H9 (cell line): Measurements from ENCODE around the gene ERC2. TPM values are rescaled to one million over a fixed set of nuclear protein-coding genes. Genes with fewer than 3 reads are reported as not detected.

Experiments
- DNase-seq: peaks from one replicate; pipeline ENCODE4 v3.0.0-alpha.2; 2017
- H2AFZ ChIP-seq: one replicate; pipeline ENCODE4 v1.6.1; 2013; ENCODE audit warnings: mild to moderate bottlenecking, low read length, control low read depth, moderate library complexity
- H2AK5ac ChIP-seq: 2 replicates; pipeline ENCODE4 v1.6.1; 2013; ENCODE audit warnings: low read length, control low read depth, mixed read lengths; ENCODE audit not compliant: insufficient read length
- H2BK120ac ChIP-seq: one replicate; pipeline ENCODE4 v1.6.1; 2013; ENCODE audit warnings: low read depth, mild to moderate bottlenecking, low read length, control low read depth, inconsistent platforms; ENCODE audit not compliant: poor library complexity, severe bottlenecking
- H2BK12ac ChIP-seq: 2 replicates; pipeline ENCODE4 v1.6.1; 2013; ENCODE audit warnings: low read length, control low read depth, mixed read lengths, low read depth; ENCODE audit not compliant: insufficient read length
- H2BK15ac ChIP-seq: 2 replicates; pipeline ENCODE4 v1.6.1; 2013; ENCODE audit warnings: low read depth, low read length, control low read depth
- H2BK20ac ChIP-seq: one replicate; pipeline ENCODE4 v1.6.1; 2013; ENCODE audit warnings: low read depth, mild to moderate bottlenecking, low read length, control low read depth, inconsistent platforms; ENCODE audit not compliant: poor library complexity, severe bottlenecking
- H2BK5ac ChIP-seq: 2 replicates; pipeline ENCODE4 v1.6.1; 2013; ENCODE audit warnings: low read length, control low read depth, mixed read lengths; ENCODE audit not compliant: insufficient read length
- H3K14ac ChIP-seq: 2 replicates; pipeline ENCODE4 v1.6.1; 2013; ENCODE audit warnings: low read length, control low read depth; ENCODE audit not compliant: insufficient read depth
- H3K18ac ChIP-seq: 2 replicates; pipeline ENCODE4 v1.6.1; 2013; ENCODE audit warnings: low read depth, mild to moderate bottlenecking, mixed read lengths, low read length, control low read depth; ENCODE audit not compliant: insufficient read length
- H3K23ac ChIP-seq: 2 replicates; pipeline ENCODE4 v1.6.1; 2013; ENCODE audit warnings: low read length, control low read depth, mixed read lengths, low read depth; ENCODE audit not compliant: insufficient read length
- H3K23me2 ChIP-seq: 2 replicates; pipeline ENCODE4 v1.6.1; 2013; ENCODE audit warnings: low read depth, mild to moderate bottlenecking, mixed read lengths, low read length, control low read depth; ENCODE audit not compliant: insufficient read length, poor library complexity, severe bottlenecking
- H3K27ac ChIP-seq: 2 replicates; pipeline ENCODE4 v1.5.1; 2013; ENCODE audit warnings: low read length, control low read depth, mixed read lengths, low read depth; ENCODE audit not compliant: insufficient read length
- H3K27me3 ChIP-seq: 2 replicates; pipeline ENCODE4 v1.6.1; 2013; ENCODE audit warnings: low read length, control low read depth, inconsistent platforms; ENCODE audit not compliant: insufficient read depth
- H3K4ac ChIP-seq: 2 replicates; pipeline ENCODE4 v1.6.1; 2013; ENCODE audit warnings: low read depth, mild to moderate bottlenecking, control low read depth, inconsistent platforms, low read length, moderate library complexity
- H3K4me1 ChIP-seq: 2 replicates; pipeline ENCODE4 v1.6.1; 2013; ENCODE audit warnings: low read length, control low read depth, inconsistent platforms; ENCODE audit not compliant: insufficient read depth
- H3K4me2 ChIP-seq: 2 replicates; pipeline ENCODE4 v1.6.1; 2013; ENCODE audit warnings: low read length, control low read depth, mixed read lengths; ENCODE audit not compliant: insufficient read length, insufficient read depth
- H3K56ac ChIP-seq: 2 replicates; pipeline ENCODE4 v1.6.1; 2013; ENCODE audit warnings: low read depth, mild to moderate bottlenecking, mixed read lengths, low read length, control low read depth; ENCODE audit not compliant: insufficient read length
- H3K79me1 ChIP-seq: 2 replicates; pipeline ENCODE4 v1.6.1; 2013; ENCODE audit warnings: low read depth, mild to moderate bottlenecking, moderate library complexity, low read length, control low read depth, inconsistent platforms; ENCODE audit not compliant: insufficient read depth, poor library complexity, severe bottlenecking
- H3K79me2 ChIP-seq: 2 replicates; pipeline ENCODE4 v1.6.1; 2013; ENCODE audit warnings: low read length, control low read depth, inconsistent platforms; ENCODE audit not compliant: insufficient read depth
- H3K9ac ChIP-seq: 2 replicates; pipeline ENCODE4 v1.6.1; 2013; ENCODE audit warnings: low read length, control low read depth, mixed read lengths; ENCODE audit not compliant: insufficient read length; ENCODE audit errors: extremely low read depth
- H3K9me3 ChIP-seq: one replicate; pipeline ENCODE4 v1.6.1; 2013; ENCODE audit warnings: low read depth, low read length, inconsistent platforms; ENCODE audit not compliant: control insufficient read depth
- H3T11ph ChIP-seq: one replicate; pipeline ENCODE4 v1.6.1; 2013; ENCODE audit warnings: mild to moderate bottlenecking, low read length, control low read depth, inconsistent platforms
- H4K20me1 ChIP-seq: one replicate; pipeline ENCODE4 v1.6.1; 2013; ENCODE audit not compliant: control insufficient read depth, insufficient read length, insufficient read depth
- H4K5ac ChIP-seq: 2 replicates; pipeline ENCODE4 v1.6.1; 2013; ENCODE audit warnings: low read depth, mild to moderate bottlenecking, mixed read lengths, low read length, control low read depth; ENCODE audit not compliant: insufficient read length
- H4K8ac ChIP-seq: replicated peaks from 2 replicates; pipeline ENCODE4 v1.6.1; 2013; ENCODE audit warnings: low read length, control low read depth, mixed read lengths, low read depth; ENCODE audit not compliant: insufficient read length
- H4K91ac ChIP-seq: 2 replicates; pipeline ENCODE4 v1.6.1; 2013; ENCODE audit warnings: low read depth, mild to moderate bottlenecking, moderate library complexity, mixed read lengths, low read length, control low read depth; ENCODE audit not compliant: insufficient read length
- H3K27ac Mint-ChIP-seq, 3 experiments: 2 replicates in 2 of 3; 3 replicates in 1 of 3; pipeline ENCODE4 v1.8.0; 2020 to 2021; ENCODE audit warnings: mixed read lengths in 3 of 3, mild to moderate bottlenecking in 1 of 3, moderate library complexity in 1 of 3
- H3K27me3 Mint-ChIP-seq: 2 replicates; pipeline ENCODE4 v1.8.0; 2021; ENCODE audit warnings: low read depth, mild to moderate bottlenecking, moderate library complexity, mixed read lengths
- H3K36me3 Mint-ChIP-seq, 3 experiments: 2 replicates in 2 of 3; 3 replicates in 1 of 3; pipeline ENCODE4 v1.8.0; 2020 to 2021; ENCODE audit warnings: low read depth in 3 of 3, mixed read lengths in 3 of 3; ENCODE audit not compliant: insufficient read depth in 1 of 3
- H3K4me1 Mint-ChIP-seq, 2 experiments: 2 replicates each; pipeline ENCODE4 v1.8.0; 2020; ENCODE audit warnings: mixed read lengths in 2 of 2
- H3K4me3 Mint-ChIP-seq, 2 experiments: 2 replicates in 1 of 2; 3 replicates in 1 of 2; pipeline ENCODE4 v1.8.0; 2020 to 2021; ENCODE audit warnings: mild to moderate bottlenecking in 2 of 2, mixed read lengths in 2 of 2, moderate library complexity in 1 of 2
- H3K9me3 Mint-ChIP-seq, 2 experiments: 2 replicates in 1 of 2; 3 replicates in 1 of 2; pipeline ENCODE4 v1.8.0; 2020; ENCODE audit warnings: mild to moderate bottlenecking in 2 of 2, mixed read lengths in 2 of 2, moderate library complexity in 1 of 2
- WGBS: extraction: QIAGEN DNeasy Blood & Tissue Kit; methylation state at CpG from one replicate; pipeline ENCODE4 v1.1.7; 2013; ENCODE audit warnings: missing lambda C conversion rate, low lambda C conversion rate, mixed read lengths; ENCODE audit not compliant: insufficient read length; ENCODE audit errors: extremely low coverage; 5-methylcytosine and 5-hydroxymethylcytosine counted together
- total RNA-seq: library from RNA; stranded (reverse); gene quantifications from 2 replicates; pipeline ENCODE4 v1.2.1, GENCODE V29; 2021
- TF ChIP-seq, protein P1 (sequence below): fragments of 200-600 bp; sonication (generic); conservative IDR thresholded peaks from 3 replicates; pipeline ENCODE4 v1.8.0; 2021; ENCODE audit warnings: antibody characterized with exemption, mild to moderate bottlenecking

Gene ERC2
- total RNA-seq, 1 experiment from 2014 or later, result 15.4 TPM

DNA sequence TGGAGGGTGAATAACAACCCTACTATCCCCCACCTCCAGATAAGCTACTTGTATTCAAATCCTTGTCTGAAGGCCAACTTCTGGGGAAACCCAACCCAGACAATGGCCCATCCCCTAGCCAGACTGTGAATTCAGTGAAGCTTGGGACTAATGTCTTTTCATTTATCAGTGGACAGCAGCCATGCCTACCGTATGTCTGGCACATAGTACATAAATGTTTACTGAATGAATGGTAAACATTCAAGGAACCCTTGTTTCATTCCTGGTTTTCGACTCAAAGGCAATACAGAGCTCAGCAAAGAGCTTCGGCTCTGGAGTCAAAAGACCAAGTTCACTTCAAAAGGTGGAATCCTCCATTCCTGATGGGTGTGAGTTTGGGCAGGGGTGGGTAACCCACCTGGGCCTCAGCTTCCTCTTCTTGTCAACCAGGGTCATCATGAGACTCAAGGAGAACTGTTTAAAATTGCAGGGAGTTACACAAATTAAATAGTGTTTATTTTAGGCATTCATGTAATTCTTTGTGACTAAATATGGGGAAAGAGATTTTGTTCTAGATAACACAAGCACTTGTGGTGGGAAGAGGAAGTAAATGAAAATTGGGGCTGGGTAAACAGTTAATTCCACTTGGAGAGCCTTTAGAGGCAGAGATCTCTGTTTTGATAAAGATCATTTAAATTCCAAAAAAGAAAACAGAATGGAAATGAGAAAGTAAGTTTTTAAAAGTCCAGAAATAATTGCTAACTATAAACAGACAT, 677.5 kb downstream of the ERC2 start:
- TF ChIP-seq, protein P1, sequence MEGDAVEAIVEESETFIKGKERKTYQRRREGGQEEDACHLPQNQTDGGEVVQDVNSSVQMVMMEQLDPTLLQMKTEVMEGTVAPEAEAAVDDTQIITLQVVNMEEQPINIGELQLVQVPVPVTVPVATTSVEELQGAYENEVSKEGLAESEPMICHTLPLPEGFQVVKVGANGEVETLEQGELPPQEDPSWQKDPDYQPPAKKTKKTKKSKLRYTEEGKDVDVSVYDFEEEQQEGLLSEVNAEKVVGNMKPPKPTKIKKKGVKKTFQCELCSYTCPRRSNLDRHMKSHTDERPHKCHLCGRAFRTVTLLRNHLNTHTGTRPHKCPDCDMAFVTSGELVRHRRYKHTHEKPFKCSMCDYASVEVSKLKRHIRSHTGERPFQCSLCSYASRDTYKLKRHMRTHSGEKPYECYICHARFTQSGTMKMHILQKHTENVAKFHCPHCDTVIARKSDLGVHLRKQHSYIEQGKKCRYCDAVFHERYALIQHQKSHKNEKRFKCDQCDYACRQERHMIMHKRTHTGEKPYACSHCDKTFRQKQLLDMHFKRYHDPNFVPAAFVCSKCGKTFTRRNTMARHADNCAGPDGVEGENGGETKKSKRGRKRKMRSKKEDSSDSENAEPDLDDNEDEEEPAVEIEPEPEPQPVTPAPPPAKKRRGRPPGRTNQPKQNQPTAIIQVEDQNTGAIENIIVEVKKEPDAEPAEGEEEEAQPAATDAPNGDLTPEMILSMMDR, result no peak

More for the DNA sequence above, 677.5 kb downstream of the ERC2 start:
- H2BK5ac ChIP-seq, result no peak overlapping the region
- no peak overlapping the region for H2BK15ac ChIP-seq
- H3K79me2 ChIP-seq, result no peaks in the 10 kb centered on the region
- no peaks in the 10 kb centered on the region for H4K20me1 ChIP-seq
- H3K18ac ChIP-seq, result no peak overlapping the region
- H3K4me3 Mint-ChIP-seq, result no peak overlapping the region
- H3K27ac Mint-ChIP-seq, result no peak overlapping the region; a peak in 1 of 7 replicates
- no peaks in the 10 kb centered on the region for H3K23me2 ChIP-seq
- WGBS, result no CpG with 5 or more reads among the region's 3 CpGs
- H3K4ac ChIP-seq, result no peak overlapping the region
- no peak for DNase-seq
- H3K27me3 ChIP-seq, result no peaks in the 10 kb centered on the region
- H3K9ac ChIP-seq, result no peak overlapping the region
- H2BK120ac ChIP-seq, result no peak overlapping the region
- no peak overlapping the region for H4K91ac ChIP-seq
- H2BK20ac ChIP-seq, result no peak overlapping the region
- H3K14ac ChIP-seq, result no peak overlapping the region
- H3K23ac ChIP-seq, result no peak overlapping the region
- 0 out of 4 replicates have a peak, but pooled peaks cover 0 to 2% of the 10 kb centered on the region in 2 experiments for H3K4me1 Mint-ChIP-seq
- no peak overlapping the region for H3T11ph ChIP-seq
- no peak overlapping the region for H2AK5ac ChIP-seq
- H4K5ac ChIP-seq, result no peak overlapping the region
- no peaks in the 10 kb centered on the region for H3K79me1 ChIP-seq
- no peak overlapping the region for H4K8ac ChIP-seq
- no peaks in the 10 kb centered on the region for H3K4me1 ChIP-seq
- H3K56ac ChIP-seq, result no peak overlapping the region
- no peak overlapping the region for H2AFZ ChIP-seq
- H3K27ac ChIP-seq, result no peak overlapping the region
- H3K36me3 Mint-ChIP-seq, result no peaks in the 10 kb centered on the region
- no peak overlapping the region for H3K4me2 ChIP-seq
- H3K27me3 Mint-ChIP-seq, result no peaks in the 10 kb centered on the region
- no peaks in the 10 kb centered on the region for H3K9me3 ChIP-seq
- no peaks in the 10 kb centered on the region for H3K9me3 Mint-ChIP-seq
- no peak overlapping the region for H2BK12ac ChIP-seq
